K562 (cell line): Measurements from ENCODE around the gene LRRC8A. TPM values are rescaled to one million over a fixed set of nuclear protein-coding genes. Genes with fewer than 3 reads are reported as not detected.
A peak's percentile ranks its signal among the peaks of the same experiment; 100 is the strongest.

Experiments used
- BCLAF1 ChIP-seq, 2 experiments: fragments of 450-650 bp in 1 of 2; IDR thresholded peaks; 2 replicates each; pipeline ENCODE4 v1.6.1; 2011 to 2017; ENCODE audit warnings: low read depth in 2 of 2, antibody characterized with exemption in 1 of 2, borderline replicate concordance in 1 of 2, low read length in 1 of 2, mild to moderate bottlenecking in 1 of 2, mixed read lengths in 1 of 2; ENCODE audit not compliant: control insufficient read depth in 1 of 2
- E2F8 ChIP-seq: fragments of 450-650 bp; IDR thresholded peaks from 2 replicates; pipeline ENCODE4 v1.7.1; 2018; ENCODE audit warnings: mild to moderate bottlenecking, low read depth; ENCODE audit not compliant: partially characterized antibody
- EGR1 ChIP-seq: fragments of 450-650 bp; conservative IDR thresholded peaks from 2 replicates; pipeline ENCODE4 v1.6.1; 2017; ENCODE audit warnings: mild to moderate bottlenecking
- GATA2 ChIP-seq: sonication (generic); formaldehyde crosslinking; IDR thresholded peaks from 2 replicates; pipeline ENCODE4 v1.4.0; 2020; ENCODE audit warnings: mild to moderate bottlenecking, missing genetic modification reagents
- HOMEZ ChIP-seq: fragments of 250-450 bp; sonication (Bioruptor Pico); IDR thresholded peaks from 2 replicates; pipeline ENCODE4 v1.4.0; 2020; ENCODE audit warnings: mild to moderate bottlenecking, moderate library complexity
- ZBED1 ChIP-seq: IDR thresholded peaks from 2 replicates; pipeline ENCODE4 v1.6.1; 2014
- ZNF699 ChIP-seq: fragments of 250-450 bp; sonication (Bioruptor Pico); IDR thresholded peaks from 2 replicates; pipeline ENCODE4 v1.8.0; 2021; ENCODE audit warnings: mild to moderate bottlenecking, moderate library complexity; ENCODE audit not compliant: insufficient replicate concordance
- ZNF79 ChIP-seq: fragments of 250-450 bp; sonication (Bioruptor Pico); IDR thresholded peaks from 2 replicates; pipeline ENCODE4 v1.4.0; 2020; ENCODE audit warnings: low read depth, mild to moderate bottlenecking, moderate library complexity
- polyA plus RNA-seq, 8 experiments: library from polyadenylated mRNA; depleted of rRNA in 4 of 8; stranded (reverse) in 5 of 8; unstranded in 3 of 8; fragments of >200 nt; fragmentation: Nextera tagmentation in 2 of 8; fragmentation: Illumina TruSeq in 1 of 8; extraction: Ambion mirVana in 2 of 8; extraction: Trizol in 1 of 8; gene quantifications; 2 replicates each; pipeline versions ENCODE4 v1.2.1 to v1.2.3, GENCODE V29; 2011 to 2014; ENCODE audit warnings: inconsistent platforms in 1 of 8, missing spikeins in 1 of 8
- total RNA-seq, 7 experiments: library from RNA; depleted of rRNA in 6 of 7; stranded (reverse); fragments of >200 nt in 6 of 7; fragmentation: Illumina TruSeq in 2 of 7; extraction: Trizol in 2 of 7; gene quantifications; 2 replicates each; pipeline versions ENCODE4 v1.2.1 to v1.2.3, GENCODE V29; 2011 to 2021; ENCODE audit warnings: low replicate concordance in 1 of 7

The LRRC8A gene
- total and polyA plus RNA-seq, 9 of the 15 experiments (the other 6 are each of a cell fraction or from before 2014, with no cell fraction given), result 2.9 to 24.7 (median 8.9) TPM

- TF ChIP-seq ZNF699 (CRISPR knock-in tag), result no peak
- TF ChIP-seq ZBED1, result no peak
- peak; percentile 73 for TF ChIP-seq EGR1
- no peak for TF ChIP-seq HOMEZ (CRISPR knock-in tag)
- TF ChIP-seq GATA2 (CRISPR knock-in tag), result peak; percentile 78
- no peak for TF ChIP-seq E2F8
- no peak for TF ChIP-seq BCLAF1 (IDR thresholded peaks at IDR 0.05; ENCODE audit: borderline replicate concordance in 1 of 2, control insufficient read depth in 1 of 2, low read depth in 2 of 2, low read length in 1 of 2)
- TF ChIP-seq ZNF79 (CRISPR knock-in tag), result no peak
Measured at GRCh38 chr9:128870128-128870940, 11.6 kb upstream of the LRRC8A start (continued).
